K562 (cell line): ENCODE data around the gene NUP210. TPM values are rescaled to one million over a fixed set of nuclear protein-coding genes. Genes with fewer than 3 reads are reported as not detected.
A peak's percentile ranks its signal among the peaks of the same experiment; 100 is the strongest.

Experiments
- ATAC-seq: fragments of 200-7000 bp; cut with Tn5 transposase; 3 replicates; pipeline ENCODE4 v1.9.1; 2020; ENCODE audit warnings: moderate library complexity
- BruUV-seq: library from RNA; stranded (reverse); fragments of 400-500 nt; replicated peaks from 2 replicates; lab custom pipeline; 2021; lab: Mats Ljungman, UMichigan
- CTCF ChIA-PET: fragments of 300-600 bp; formaldehyde crosslinking; extraction: SDS; loops from one replicate; lab custom pipeline; 2021; ENCODE audit warnings: low intra/inter-chr PET ratio; lab: Yijun Ruan, JAX
- POLR2A ChIA-PET: fragments of 300-600, 350-650 bp; sonication (Branson Sonifier 250); formaldehyde crosslinking; extraction: SDS; loops from one replicate; lab custom pipeline; 2021; ENCODE audit warnings: antibody characterized with exemption, inconsistent platforms; lab: Yijun Ruan, JAX
- DNase-seq, 4 experiments: peaks; one replicate each; pipeline versions ENCODE4 v3.0.0 to v3.0.0-alpha.2; 2011 to 2018; ENCODE audit warnings: low spot score in 3 of 4, mixed read lengths in 3 of 4; ENCODE audit errors: extremely low read depth in 1 of 4
- FAIRE-seq: peaks from 2 replicates; lab custom pipeline; 2011; peaks lifted over from hg19 to GRCh38; lab: Jason Lieb, UNC
- H2AFZ ChIP-seq: 2 replicates; pipeline ENCODE4 v1.6.0; 2011; ENCODE audit warnings: low read depth, low read length, control low read depth, inconsistent platforms
- H3K27ac ChIP-seq: fragments of 200-600 bp; 3 replicates; pipeline ENCODE4 v1.8.0; 2011; ENCODE audit warnings: low read depth, mild to moderate bottlenecking, control low read depth, inconsistent platforms, low read length, moderate library complexity, mixed read lengths; ENCODE audit errors: extremely low read depth
- H3K27me3 ChIP-seq, 2 experiments: fragments of 300-600 bp in 1 of 2; 2 replicates in 1 of 2; 3 replicates in 1 of 2; pipeline versions ENCODE4 v1.6.0 to v1.8.0; 2011; ENCODE audit warnings: inconsistent platforms in 2 of 2, low read length in 2 of 2, mild to moderate bottlenecking in 1 of 2, mixed read lengths in 1 of 2, moderate library complexity in 1 of 2; ENCODE audit not compliant: control insufficient read depth in 2 of 2, insufficient read depth in 2 of 2
- H3K36me3 ChIP-seq: fragments of 300-600 bp; 3 replicates; pipeline ENCODE4 v1.8.0; 2011; ENCODE audit warnings: mild to moderate bottlenecking, low read length, inconsistent platforms; ENCODE audit not compliant: control insufficient read depth, insufficient read depth
- H3K4me1 ChIP-seq, 2 experiments: fragments of 200-600 bp in 1 of 2; replicated peaks in 1 of 2; 2 replicates in 1 of 2; 3 replicates in 1 of 2; pipeline versions ENCODE4 v1.5.1 to v1.8.0; 2011; ENCODE audit warnings: inconsistent platforms in 2 of 2, low read length in 2 of 2, mild to moderate bottlenecking in 1 of 2, mixed read lengths in 1 of 2, moderate library complexity in 1 of 2; ENCODE audit not compliant: control insufficient read depth in 2 of 2, insufficient read depth in 2 of 2
- H3K4me2 ChIP-seq: 2 replicates; pipeline ENCODE4 v1.6.1; 2011; ENCODE audit warnings: low read length, control low read depth, inconsistent platforms, mixed read lengths; ENCODE audit not compliant: insufficient read depth
- H3K4me3 ChIP-seq: fragments of 200-600 bp; sonication (generic), shearing (Covaris generic); 2 replicates; pipeline ENCODE4 v1.5.1; 2016; ENCODE audit warnings: control low read depth, inconsistent platforms
- H3K79me2 ChIP-seq: fragments of 200-600 bp; 3 replicates; pipeline ENCODE4 v1.8.0; 2011; ENCODE audit warnings: low read length, inconsistent platforms; ENCODE audit not compliant: control insufficient read depth, insufficient read depth
- H3K9ac ChIP-seq, 2 experiments: 2 replicates each; pipeline versions ENCODE4 v1.6.0 to v1.6.1; 2011; ENCODE audit warnings: low read depth in 2 of 2, low read length in 2 of 2, control low read depth in 1 of 2, inconsistent platforms in 1 of 2, mild to moderate bottlenecking in 1 of 2, mixed read lengths in 1 of 2; ENCODE audit not compliant: insufficient read depth in 1 of 2
- H3K9me1 ChIP-seq: one replicate; pipeline ENCODE4 v1.6.0; 2011; ENCODE audit warnings: inconsistent platforms, mild to moderate bottlenecking, low read length, moderate library complexity; ENCODE audit not compliant: control insufficient read depth, insufficient read depth
- H3K9me3 ChIP-seq: replicated peaks from 2 replicates; pipeline ENCODE4 v1.5.1; 2011; ENCODE audit warnings: low read depth, low read length, inconsistent platforms; ENCODE audit not compliant: control insufficient read depth, insufficient read depth
- H4K20me1 ChIP-seq: replicated peaks from 2 replicates; pipeline ENCODE4 v1.6.1; 2011; ENCODE audit warnings: low read length, inconsistent platforms, mixed read lengths; ENCODE audit not compliant: control insufficient read depth, insufficient read depth
- BRCA1 ChIP-seq, 2 experiments: fragments of 450-650 bp in 1 of 2; sonication (generic) in 1 of 2; formaldehyde crosslinking in 1 of 2; IDR thresholded peaks; 2 replicates each; pipeline versions ENCODE4 v1.5.0 to v1.6.1; 2017 to 2020; ENCODE audit warnings: mild to moderate bottlenecking in 1 of 2, missing genetic modification reagents in 1 of 2
- BRF2 ChIP-seq: IDR thresholded peaks from 3 replicates; pipeline ENCODE4 v1.6.1; 2011; ENCODE audit warnings: borderline replicate concordance, mild to moderate bottlenecking; ENCODE audit not compliant: insufficient read length, insufficient read depth
- CCAR2 ChIP-seq: fragments of 200-400 bp; formaldehyde crosslinking; IDR thresholded peaks from 2 replicates; pipeline ENCODE4 v1.6.1; 2017; ENCODE audit warnings: mild to moderate bottlenecking, low read depth, low read length
- EWSR1 ChIP-seq: fragments of 450-650 bp; IDR thresholded peaks from 2 replicates; pipeline ENCODE4 v1.6.1; 2018; ENCODE audit warnings: borderline replicate concordance, mild to moderate bottlenecking, low read depth, moderate library complexity; ENCODE audit not compliant: partially characterized antibody
- NR2F6 ChIP-seq: fragments of 450-650 bp; formaldehyde crosslinking; IDR thresholded peaks from 2 replicates; pipeline ENCODE4 v1.4.0; 2020; ENCODE audit warnings: mild to moderate bottlenecking
- RBM25 ChIP-seq: fragments of 200-400 bp; formaldehyde crosslinking; IDR thresholded peaks from 2 replicates; pipeline ENCODE4 v1.6.1; 2018; ENCODE audit warnings: low read length, low read depth, moderate library complexity; ENCODE audit not compliant: severe bottlenecking
- TAL1 ChIP-seq: fragments of 450-650 bp; IDR thresholded peaks from 2 replicates; pipeline ENCODE4 v1.6.1; 2016; ENCODE audit warnings: mild to moderate bottlenecking
- VEZF1 ChIP-seq: fragments of 200-800 bp; sonication (Bioruptor generic); IDR thresholded peaks from 2 replicates; pipeline ENCODE4 v1.6.1; 2017; ENCODE audit warnings: missing genetic modification characterization, missing compliant biosample characterization
- ZBTB33 ChIP-seq: sonication (generic); formaldehyde crosslinking; IDR thresholded peaks from 2 replicates; pipeline ENCODE4 v1.8.1; 2023; ENCODE audit warnings: mild to moderate bottlenecking, missing genetic modification reagents
- ZNF121 ChIP-seq: sonication (generic); formaldehyde crosslinking; conservative IDR thresholded peaks from 2 replicates; pipeline ENCODE4 v1.8.0; 2022; ENCODE audit warnings: missing genetic modification reagents
- ZNF253 ChIP-seq: fragments of 250-450 bp; sonication (Bioruptor Pico); conservative IDR thresholded peaks from 2 replicates; pipeline ENCODE4 v1.6.1; 2021; ENCODE audit warnings: mild to moderate bottlenecking
- WGBS: fragments of 100-300 bp; shearing (Covaris generic); methylation state at CpG from one replicate; pipeline ENCODE4 v1.1.6; 2016; ENCODE audit warnings: low coverage, mixed read lengths; ENCODE audit not compliant: insufficient coverage; ENCODE audit errors: missing lambda C conversion rate; 5-methylcytosine and 5-hydroxymethylcytosine counted together
- in situ Hi-C: fragments of 300-500 bp; cut with MboI; formaldehyde crosslinking; loops from 4 replicates; pipeline ENCODE4 v1.15.0; 2018; ENCODE audit warnings: inconsistent platforms, mixed read lengths
- intact Hi-C: fragments of 100-400 bp; cut with micrococcal nuclease; formaldehyde crosslinking; loops from 2 replicates; pipeline ENCODE4 v1.14.2; 2022
- polyA plus RNA-seq, 8 experiments: library from polyadenylated mRNA; depleted of rRNA in 4 of 8; stranded (reverse) in 5 of 8; unstranded in 3 of 8; fragments of >200 nt; fragmentation: Nextera tagmentation in 2 of 8; fragmentation: Illumina TruSeq in 1 of 8; extraction: Ambion mirVana in 2 of 8; extraction: Trizol in 1 of 8; gene quantifications; 2 replicates each; pipeline versions ENCODE4 v1.2.1 to v1.2.3, GENCODE V29; 2011 to 2014; ENCODE audit warnings: inconsistent platforms in 1 of 8, missing spikeins in 1 of 8
- total RNA-seq, 7 experiments: library from RNA; depleted of rRNA in 6 of 7; stranded (reverse); fragments of >200 nt in 6 of 7; fragmentation: Illumina TruSeq in 2 of 7; extraction: Trizol in 2 of 7; gene quantifications; 2 replicates each; pipeline versions ENCODE4 v1.2.1 to v1.2.3, GENCODE V29; 2011 to 2021; ENCODE audit warnings: low replicate concordance in 1 of 7

The NUP210 gene
- total and polyA plus RNA-seq, 9 of the 15 experiments (the other 6 are each of a cell fraction or from before 2014, with no cell fraction given) = 1.2 to 138 (median 44.0) TPM

GRCh38 chr3:13426591-13426990 lies 6.5 kb upstream of the NUP210 start:
- Histone ChIP-seq H3K79me2 (no peaks in the 10 kb centered on the region), H3K27ac (no peak overlapping the region), H3K9me3 (no peaks in the 10 kb centered on the region), H3K9ac (no peak overlapping the region), H2AFZ (no peak overlapping the region), H4K20me1 (no peaks in the 10 kb centered on the region), H3K4me3 (no peak overlapping the region), H3K36me3 (no peaks in the 10 kb centered on the region), H3K4me2 (no peak overlapping the region), H3K9me1 (no peaks in the 10 kb centered on the region), H3K4me1 (peaks cover 10 to 29% of the 10 kb centered on the region in 2 experiments), H3K27me3 (no peaks in the 10 kb centered on the region)
- ChIA-PET POLR2A (interaction anchor here (0.8 to 1.2 kb wide), 3 partner anchors 9 to 20 kb away, joined by 3 to 5 read pairs (median 4); no protein-coding TSS in a partner anchor), CTCF (no interaction called here)
- ATAC-seq (no peak), DNase-seq (no peak), FAIRE-seq (no peak)
- BruUV-seq = no TSS peak
- intact Hi-C loops (no loop called here), in situ Hi-C loops (no loop called here)
- WGBS = 73% methylated on average over 1 of the region's 1 CpG
- TF ChIP-seq RBM25 (peak; percentile 56), ZNF121 (CRISPR knock-in tag) (peak; percentile 94), NR2F6 (CRISPR knock-in tag) (no peak)

GRCh38 chr3:13425689-13426088 lies 5.6 kb upstream of the NUP210 start:
- no peaks in the 10 kb centered on the region for H3K9me1 ChIP-seq
- H3K27me3 ChIP-seq = no peaks in the 10 kb centered on the region
- H3K4me3 ChIP-seq = no peak overlapping the region
- no peaks in the 10 kb centered on the region for H4K20me1 ChIP-seq
- ChIA-PET POLR2A (interaction anchor here (0.8 to 1.4 kb wide), 4 partner anchors 8 to 17 kb away, joined by 3 to 4 read pairs (median 3); no protein-coding TSS in a partner anchor), CTCF (no interaction called here)
- no peak for ATAC-seq
- no peaks in the 10 kb centered on the region for H3K36me3 ChIP-seq
- H3K4me1 ChIP-seq = peaks cover 12 to 38% of the 10 kb centered on the region in 2 experiments
- no TSS peak for BruUV-seq
- intact Hi-C loops (no loop called here), in situ Hi-C loops (no loop called here)
- no peaks in the 10 kb centered on the region for H3K79me2 ChIP-seq
- peak in 1 of 4 experiments; percentile 7 for DNase-seq
- 0 out of 4 replicates have a peak overlapping the region, but pooled peaks of 1 of the 2 experiments have one; percentile 36 for H3K9ac ChIP-seq
- no peak overlapping the region for H3K27ac ChIP-seq
- H3K4me2 ChIP-seq = no peak overlapping the region
- no peaks in the 10 kb centered on the region for H3K9me3 ChIP-seq
- H2AFZ ChIP-seq = no peak overlapping the region
- 57% methylated on average over 2 of the region's 2 CpGs for WGBS
- no peak for FAIRE-seq
- TF ChIP-seq EWSR1 (no peak), BRCA1 (IDR thresholded peaks at IDR 0.05) (no peak), BRCA1 (CRISPR knock-in tag; IDR thresholded peaks at IDR 0.05) (no peak), ZBTB33 (no peak), CCAR2 (no peak), ZNF253 (CRISPR knock-in tag) (no peak), VEZF1 (0 out of 2 replicates have a peak, but pooled peaks have one; percentile 18), TAL1 (no peak), BRF2 (no peak)
